Astrocyte (in vitro differentiated cells and primary cell): ENCODE results near the gene USP47.

Experiments
- EZH2 ChIP-seq: IDR thresholded peaks from 2 replicates; pipeline ENCODE4 v1.6.1; 2012; ENCODE audit warnings: mild to moderate bottlenecking, low read length, inconsistent platforms; ENCODE audit not compliant: insufficient read depth
- TF ChIP-seq, protein P1 (sequence below): IDR thresholded peaks from 2 replicates; pipeline ENCODE4 v1.5.1; 2011; ENCODE audit warnings: low read depth, mild to moderate bottlenecking, inconsistent platforms, low read length, moderate library complexity; ENCODE audit not compliant: insufficient read depth

DNA sequence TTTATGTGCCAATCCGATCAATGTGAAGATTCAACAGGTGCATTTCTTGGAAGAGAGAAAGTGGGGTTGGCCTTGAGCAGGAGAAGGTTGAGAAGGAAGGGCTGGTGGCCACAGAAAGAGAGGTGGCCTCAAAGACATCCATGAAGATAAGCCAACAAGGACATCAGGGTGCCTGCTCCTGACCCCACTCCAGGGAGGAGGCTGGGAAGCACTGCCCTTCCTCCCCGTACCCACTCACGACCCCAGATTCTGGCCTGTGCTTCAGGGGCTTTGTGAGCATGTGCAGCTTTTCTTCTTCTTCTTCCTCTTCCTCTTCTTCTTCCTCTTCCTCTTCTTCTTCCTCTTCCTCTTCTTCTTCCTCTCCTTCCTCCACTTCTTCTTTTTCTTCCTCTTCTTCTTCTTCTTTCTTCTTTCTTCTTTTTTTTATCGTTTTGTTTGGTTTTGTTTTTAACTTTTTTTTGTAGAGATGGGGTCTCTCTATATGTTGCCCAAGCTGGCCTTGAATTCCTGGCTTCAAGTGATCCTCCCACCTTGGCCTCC is 136.4 kb downstream of the USP47 start:
- TF ChIP-seq, protein P1, sequence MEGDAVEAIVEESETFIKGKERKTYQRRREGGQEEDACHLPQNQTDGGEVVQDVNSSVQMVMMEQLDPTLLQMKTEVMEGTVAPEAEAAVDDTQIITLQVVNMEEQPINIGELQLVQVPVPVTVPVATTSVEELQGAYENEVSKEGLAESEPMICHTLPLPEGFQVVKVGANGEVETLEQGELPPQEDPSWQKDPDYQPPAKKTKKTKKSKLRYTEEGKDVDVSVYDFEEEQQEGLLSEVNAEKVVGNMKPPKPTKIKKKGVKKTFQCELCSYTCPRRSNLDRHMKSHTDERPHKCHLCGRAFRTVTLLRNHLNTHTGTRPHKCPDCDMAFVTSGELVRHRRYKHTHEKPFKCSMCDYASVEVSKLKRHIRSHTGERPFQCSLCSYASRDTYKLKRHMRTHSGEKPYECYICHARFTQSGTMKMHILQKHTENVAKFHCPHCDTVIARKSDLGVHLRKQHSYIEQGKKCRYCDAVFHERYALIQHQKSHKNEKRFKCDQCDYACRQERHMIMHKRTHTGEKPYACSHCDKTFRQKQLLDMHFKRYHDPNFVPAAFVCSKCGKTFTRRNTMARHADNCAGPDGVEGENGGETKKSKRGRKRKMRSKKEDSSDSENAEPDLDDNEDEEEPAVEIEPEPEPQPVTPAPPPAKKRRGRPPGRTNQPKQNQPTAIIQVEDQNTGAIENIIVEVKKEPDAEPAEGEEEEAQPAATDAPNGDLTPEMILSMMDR, result no peak
- TF ChIP-seq EZH2, result no peak
